ENCODE results near the gene ENPP3. TPM values are rescaled to one million over a fixed set of nuclear protein-coding genes. Genes with fewer than 3 reads are reported as not detected.

The ENPP3 gene
- total RNA-seq, 1 donor from 2014 or later: 0.09 TPM

DNA sequence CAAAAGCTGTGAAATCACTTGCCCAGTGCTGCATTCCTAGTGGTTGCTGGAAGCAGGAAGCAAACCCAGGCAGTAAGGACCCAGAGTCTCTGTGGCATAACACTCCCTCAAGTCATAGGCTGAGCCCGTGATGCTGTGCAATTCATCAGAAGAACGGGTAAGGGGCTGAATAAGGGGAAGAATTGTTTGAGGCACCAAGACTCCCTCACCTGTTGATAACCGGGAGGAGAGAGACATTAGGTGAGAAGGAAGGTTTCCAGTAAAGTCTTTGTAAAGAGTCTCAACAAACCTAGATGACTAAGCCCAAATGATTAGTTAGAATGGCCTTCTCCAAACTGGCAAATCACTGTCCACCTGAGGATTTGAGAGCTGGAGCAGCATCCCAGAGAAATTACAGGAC lies 18.3 kb downstream of the ENPP3 start:
- Histone ChIP-seq H3K4me1 (no peaks in the 10 kb centered on the region), H3K27me3 (no peaks in the 10 kb centered on the region), H4K20me1 (ENCODE audit: low read depth) (no peaks in the 10 kb centered on the region), H3K9ac (no peak overlapping the region), H3K79me2 (ENCODE audit: low read depth) (no peaks in the 10 kb centered on the region), H3K27ac (no peak overlapping the region), H3K9me3 (ENCODE audit: low read depth) (no peaks in the 10 kb centered on the region), H3K4me2 (no peak overlapping the region), H3K36me3 (no peaks in the 10 kb centered on the region), H2AFZ (replicated peaks) (no peak overlapping the region), H3F3A (ENCODE audit: low read depth) (no peaks in the 10 kb centered on the region), H3K4me3 (no peak overlapping the region)
- Mint-ChIP-seq H3K36me3 (no peaks in the 10 kb centered on the region), H3K9me3 (no peaks in the 10 kb centered on the region), H3K27ac (no peak overlapping the region), H3K4me3 (no peak overlapping the region), H3K27me3 (ENCODE audit: insufficient read depth, low read depth) (peaks cover 6% of the 10 kb centered on the region), H3K4me1 (no peaks in the 10 kb centered on the region)
- TF ChIP-seq, protein P1, sequence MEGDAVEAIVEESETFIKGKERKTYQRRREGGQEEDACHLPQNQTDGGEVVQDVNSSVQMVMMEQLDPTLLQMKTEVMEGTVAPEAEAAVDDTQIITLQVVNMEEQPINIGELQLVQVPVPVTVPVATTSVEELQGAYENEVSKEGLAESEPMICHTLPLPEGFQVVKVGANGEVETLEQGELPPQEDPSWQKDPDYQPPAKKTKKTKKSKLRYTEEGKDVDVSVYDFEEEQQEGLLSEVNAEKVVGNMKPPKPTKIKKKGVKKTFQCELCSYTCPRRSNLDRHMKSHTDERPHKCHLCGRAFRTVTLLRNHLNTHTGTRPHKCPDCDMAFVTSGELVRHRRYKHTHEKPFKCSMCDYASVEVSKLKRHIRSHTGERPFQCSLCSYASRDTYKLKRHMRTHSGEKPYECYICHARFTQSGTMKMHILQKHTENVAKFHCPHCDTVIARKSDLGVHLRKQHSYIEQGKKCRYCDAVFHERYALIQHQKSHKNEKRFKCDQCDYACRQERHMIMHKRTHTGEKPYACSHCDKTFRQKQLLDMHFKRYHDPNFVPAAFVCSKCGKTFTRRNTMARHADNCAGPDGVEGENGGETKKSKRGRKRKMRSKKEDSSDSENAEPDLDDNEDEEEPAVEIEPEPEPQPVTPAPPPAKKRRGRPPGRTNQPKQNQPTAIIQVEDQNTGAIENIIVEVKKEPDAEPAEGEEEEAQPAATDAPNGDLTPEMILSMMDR (IDR thresholded peaks at IDR 0.05): no peak
- TF ChIP-seq EZH2 (IDR thresholded peaks at IDR 0.05): no peak
- TF ChIP-seq EZH2phosphoT487 (IDR thresholded peaks at IDR 0.05): no peak
- DNase-seq (ENCODE audit: low spot score): no peak

DNA sequence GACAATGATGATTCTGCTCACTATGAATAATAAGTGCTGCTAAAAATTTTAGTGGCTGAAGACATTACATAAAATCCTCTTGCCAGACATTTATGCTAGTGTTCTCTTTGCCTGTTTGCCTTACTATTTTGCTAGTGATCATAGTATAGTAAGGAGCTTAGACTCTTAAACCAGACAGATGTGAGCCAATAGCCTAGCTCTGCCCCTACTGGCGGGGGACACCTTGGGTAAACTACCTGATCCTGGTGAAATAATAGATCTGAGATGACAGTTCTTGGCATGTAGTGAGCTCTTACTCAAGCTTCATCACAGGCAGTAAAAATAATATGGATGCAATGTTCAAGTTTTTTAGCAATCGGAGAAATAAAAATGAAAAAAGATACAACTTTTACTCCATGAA lies 18.8 kb downstream of the ENPP3 start:
- H3K27me3 ChIP-seq: no peaks in the 10 kb centered on the region
- H3K27ac ChIP-seq: no peak overlapping the region
- no peak overlapping the region for H3K4me3 ChIP-seq
- Mint-ChIP-seq H3K27ac (no peak overlapping the region), H3K36me3 (no peaks in the 10 kb centered on the region), H3K27me3 (ENCODE audit: insufficient read depth, low read depth) (peaks cover 6% of the 10 kb centered on the region), H3K9me3 (no peaks in the 10 kb centered on the region), H3K4me3 (no peak overlapping the region), H3K4me1 (no peaks in the 10 kb centered on the region)
- no peak overlapping the region for H3K4me2 ChIP-seq
- no peaks in the 10 kb centered on the region for H3K36me3 ChIP-seq
- H3K79me2 ChIP-seq (ENCODE audit: low read depth): no peaks in the 10 kb centered on the region
- no peak overlapping the region for H2AFZ ChIP-seq (replicated peaks)
- H4K20me1 ChIP-seq (ENCODE audit: low read depth): no peaks in the 10 kb centered on the region
- no peak overlapping the region for H3K9ac ChIP-seq
- no peaks in the 10 kb centered on the region for H3F3A ChIP-seq (ENCODE audit: low read depth)
- H3K4me1 ChIP-seq: no peaks in the 10 kb centered on the region
- no peak for TF ChIP-seq EZH2 (IDR thresholded peaks at IDR 0.05)
- TF ChIP-seq, protein P1 (IDR thresholded peaks at IDR 0.05): no peak
- no peak for TF ChIP-seq EZH2phosphoT487 (IDR thresholded peaks at IDR 0.05)
- H3K9me3 ChIP-seq (ENCODE audit: low read depth): no peaks in the 10 kb centered on the region
- DNase-seq (ENCODE audit: low spot score): no peak

DNA sequence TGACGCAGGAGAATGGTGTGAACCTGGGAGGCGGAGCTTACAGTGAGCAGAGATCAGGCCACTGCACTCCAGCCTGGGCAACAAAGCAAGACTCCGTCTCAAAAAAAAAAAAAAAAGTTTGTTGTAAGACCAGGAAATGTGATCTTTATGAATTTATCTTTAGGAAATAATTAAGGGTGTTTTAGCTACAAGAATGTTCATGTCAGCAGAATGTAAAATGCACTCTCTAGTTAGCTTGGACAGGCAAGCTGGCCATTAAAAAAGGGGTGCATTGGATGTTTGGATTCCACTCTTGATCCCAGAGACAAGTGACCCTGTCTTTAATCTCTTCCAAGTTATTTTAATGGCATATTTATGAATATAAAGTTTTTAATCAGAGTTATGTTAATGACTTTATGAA lies 19.6 kb downstream of the ENPP3 start:
- Histone ChIP-seq H3K79me2 (ENCODE audit: low read depth) (no peaks in the 10 kb centered on the region), H3K4me3 (no peak overlapping the region), H3K9ac (no peak overlapping the region), H3F3A (ENCODE audit: low read depth) (no peaks in the 10 kb centered on the region), H3K27ac (no peak overlapping the region), H3K4me1 (no peaks in the 10 kb centered on the region), H3K4me2 (no peak overlapping the region), H3K9me3 (ENCODE audit: low read depth) (no peaks in the 10 kb centered on the region), H3K27me3 (no peaks in the 10 kb centered on the region), H2AFZ (replicated peaks) (no peak overlapping the region), H4K20me1 (ENCODE audit: low read depth) (no peaks in the 10 kb centered on the region), H3K36me3 (no peaks in the 10 kb centered on the region)
- Mint-ChIP-seq H3K36me3 (no peaks in the 10 kb centered on the region), H3K4me1 (no peaks in the 10 kb centered on the region), H3K27ac (no peak overlapping the region), H3K4me3 (no peak overlapping the region), H3K9me3 (no peaks in the 10 kb centered on the region), H3K27me3 (ENCODE audit: insufficient read depth, low read depth) (peaks cover 6% of the 10 kb centered on the region)
- DNase-seq (ENCODE audit: low spot score): no peak
- TF ChIP-seq EZH2 (IDR thresholded peaks at IDR 0.05): no peak
- TF ChIP-seq, protein P1 (IDR thresholded peaks at IDR 0.05): no peak

DNA sequence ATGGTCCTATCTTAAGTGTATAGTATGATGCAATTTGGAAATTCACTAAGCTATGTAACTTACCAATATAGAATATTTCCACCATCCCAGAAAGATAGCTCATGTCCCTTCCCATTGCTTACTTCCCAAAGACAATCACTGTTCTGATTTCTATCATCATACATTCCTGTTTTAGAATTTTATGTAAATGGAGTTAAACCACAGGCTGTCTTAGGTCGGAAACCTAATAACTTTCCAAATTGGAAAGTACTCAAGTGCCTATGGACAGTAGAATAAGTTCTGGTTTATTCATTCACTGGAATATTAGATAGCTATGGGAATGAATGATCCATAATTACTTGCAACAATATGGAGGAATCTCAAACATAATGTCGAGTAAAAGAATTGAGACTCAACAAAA lies 20.1 kb downstream of the ENPP3 start:
- H3K4me3 Mint-ChIP-seq: no peak overlapping the region
- no peak overlapping the region for H3K4me3 ChIP-seq
- no peaks in the 10 kb centered on the region for H3K4me1 Mint-ChIP-seq
- H3K36me3 ChIP-seq: no peaks in the 10 kb centered on the region
- H3K9me3 Mint-ChIP-seq: no peaks in the 10 kb centered on the region
- DNase-seq (ENCODE audit: low spot score): no peak
- H3K79me2 ChIP-seq (ENCODE audit: low read depth): no peaks in the 10 kb centered on the region
- no peaks in the 10 kb centered on the region for H3K27me3 ChIP-seq
- H3K27me3 Mint-ChIP-seq (ENCODE audit: insufficient read depth, low read depth): peaks cover 6% of the 10 kb centered on the region
- H3K27ac Mint-ChIP-seq: no peak overlapping the region
- no peak overlapping the region for H2AFZ ChIP-seq (replicated peaks)
- no peaks in the 10 kb centered on the region for H3F3A ChIP-seq (ENCODE audit: low read depth)
- TF ChIP-seq, protein P1 (IDR thresholded peaks at IDR 0.05): no peak
- TF ChIP-seq EZH2phosphoT487 (IDR thresholded peaks at IDR 0.05): no peak
- no peak for TF ChIP-seq EZH2 (IDR thresholded peaks at IDR 0.05)
- no peaks in the 10 kb centered on the region for H3K4me1 ChIP-seq
- H3K9me3 ChIP-seq (ENCODE audit: low read depth): no peaks in the 10 kb centered on the region
- no peaks in the 10 kb centered on the region for H4K20me1 ChIP-seq (ENCODE audit: low read depth)
- no peak overlapping the region for H3K4me2 ChIP-seq
- no peaks in the 10 kb centered on the region for H3K36me3 Mint-ChIP-seq
- no peak overlapping the region for H3K9ac ChIP-seq
- no peak overlapping the region for H3K27ac ChIP-seq

Measured in neural progenitor cell (in vitro differentiated cells).